Upper lobe of left lung (tissue), 6 donors: Measurements from ENCODE around the gene ANAPC16. TPM values are rescaled to one million over a fixed set of nuclear protein-coding genes. Genes with fewer than 3 reads are reported as not detected.
"Not testable (repeated sequence)": the region's sequence is repeated elsewhere in the genome, so short reads cannot be mapped to it uniquely, and the experiment has no call there.

Experiments
- ATAC-seq, 2 donors: fragments of 200-7000 bp; cut with Tn5 transposase; one replicate each; pipeline ENCODE4 v1.9.1; 2022; ENCODE audit warnings: mild to moderate bottlenecking in 2 of 2, moderate library complexity in 2 of 2; ENCODE audit not compliant: low FRiP score in 2 of 2
- DNase-seq, 2 donors: peaks; one replicate each; pipeline ENCODE4 v3.0.0-alpha.2; 2019 to 2020
- H3K27ac ChIP-seq, 4 donors: fragments of 200-600 bp; sonication (generic); one replicate each; pipeline ENCODE4 v1.5.1; 2016 to 2019
- H3K27me3 ChIP-seq, 4 donors: fragments of 200-600 bp; sonication (generic); one replicate each; pipeline ENCODE4 v1.5.1; 2017 to 2019
- H3K36me3 ChIP-seq, 4 donors: fragments of 200-600 bp; sonication (generic); one replicate each; pipeline ENCODE4 v1.5.1; 2016 to 2019
- H3K4me1 ChIP-seq, 4 donors: fragments of 200-600 bp; sonication (generic); one replicate each; pipeline ENCODE4 v1.5.1; 2018 to 2019
- H3K4me3 ChIP-seq, 4 donors: fragments of 200-600 bp; sonication (generic); one replicate each; pipeline ENCODE4 v1.5.1; 2017 to 2019; ENCODE audit warnings: mild to moderate bottlenecking in 2 of 4, moderate library complexity in 1 of 4
- H3K9me3 ChIP-seq, 4 donors: fragments of 200-600 bp; sonication (generic); one replicate each; pipeline ENCODE4 v1.5.1; 2018 to 2019
- CTCF ChIP-seq, 6 experiments: fragments of 450-650 bp in 4 of 6; fragments of 200-600 bp in 2 of 6; sonication (generic) in 2 of 6; IDR thresholded peaks; one replicate each; pipeline ENCODE4 v1.5.1; 2016 to 2019; ENCODE audit warnings: antibody characterized with exemption in 6 of 6
- EP300 ChIP-seq, 4 donors: sonication (generic); formaldehyde crosslinking; IDR thresholded peaks; one replicate each; pipeline ENCODE4 v1.5.1; 2017; ENCODE audit warnings: antibody characterized with exemption in 4 of 4, control low read depth in 2 of 4
- POLR2A ChIP-seq, 4 donors: fragments of 450-650 bp; IDR thresholded peaks; one replicate each; pipeline ENCODE4 v1.5.1; 2016 to 2017; ENCODE audit warnings: antibody characterized with exemption in 4 of 4, mild to moderate bottlenecking in 2 of 4
- POLR2AphosphoS5 ChIP-seq, 2 donors: sonication (generic); formaldehyde crosslinking; IDR thresholded peaks; one replicate each; pipeline ENCODE4 v1.5.1; 2017; ENCODE audit warnings: antibody characterized with exemption in 2 of 2
- WGBS, 2 donors: methylation state at CpG; one replicate each; pipeline ENCODE4 v1.1.5; 2017 to 2018; 5-methylcytosine and 5-hydroxymethylcytosine counted together
- total RNA-seq, 6 donors: library from RNA; depleted of rRNA in 4 of 6; stranded (reverse); fragments of >200 nt in 4 of 6; gene quantifications; one replicate each; pipeline versions ENCODE4 v1.1.0 to v1.2.1, GENCODE V29; 2016 to 2021
- donor health status: DM: no; HTN: no; CAD: no; lungs with moderate emphysema.
- donor health status: DM: no; HTN: yes; CAD: no; lungs with severe emphysema.

ANAPC16 gene
- total RNA-seq, 6 donors from 2014 or later, result 34.6 to 110 (median 92.6) TPM

- no peaks in the 10 kb centered on the region for H3K4me1 ChIP-seq
- H3K36me3 ChIP-seq, result peaks cover 0 to 77% (median 35%) of the 10 kb centered on the region in 4 donors
- no peaks in the 10 kb centered on the region for H3K9me3 ChIP-seq
- no peak for TF ChIP-seq POLR2A (IDR thresholded peaks at IDR 0.05)
- no peak for TF ChIP-seq POLR2AphosphoS5 (IDR thresholded peaks at IDR 0.05)
- no peak for TF ChIP-seq EP300 (IDR thresholded peaks at IDR 0.05)
- TF ChIP-seq CTCF (IDR thresholded peaks at IDR 0.05), result no peak
- DNase-seq (no peak), ATAC-seq (no peak)
- no peak overlapping the region for H3K27ac ChIP-seq
- no peak overlapping the region for H3K4me3 ChIP-seq
- WGBS, 2 donors, result 92 to 93% methylated on average over 3 of the region's 3 CpGs
- no peaks in the 10 kb centered on the region for H3K27me3 ChIP-seq
Measured at GRCh38 chr10:72200883-72201282, 14.9 kb upstream of the ANAPC16 start.

GRCh38 chr10:72201293-72201692 lies 14.5 kb upstream of the ANAPC16 start:
- Histone ChIP-seq H3K27ac (no peak overlapping the region), H3K36me3 (peaks cover 0 to 77% (median 32%) of the 10 kb centered on the region in 4 donors), H3K9me3 (no peaks in the 10 kb centered on the region), H3K27me3 (no peaks in the 10 kb centered on the region), H3K4me1 (no peaks in the 10 kb centered on the region), H3K4me3 (no peak overlapping the region)
- no peak for ATAC-seq
- WGBS, 2 donors, result 84 to 90% methylated on average over 5 of the region's 5 CpGs
- TF ChIP-seq POLR2A (IDR thresholded peaks at IDR 0.05) (no peak), CTCF (IDR thresholded peaks at IDR 0.05) (no peak), EP300 (IDR thresholded peaks at IDR 0.05) (no peak)
- DNase-seq, result no peak

GRCh38 chr10:72204296-72204695 lies 11.5 kb upstream of the ANAPC16 start:
- peaks cover 5 to 93% (median 37%) of the 10 kb centered on the region in 4 donors for H3K36me3 ChIP-seq
- 83 to 89% methylated on average over 9 of the region's 9 CpGs for WGBS, 2 donors
- H3K4me1 ChIP-seq, result no peaks in the 10 kb centered on the region
- DNase-seq (no peak), ATAC-seq (no peak)
- no peaks in the 10 kb centered on the region for H3K27me3 ChIP-seq
- H3K4me3 ChIP-seq, result no peak overlapping the region
- TF ChIP-seq EP300 (IDR thresholded peaks at IDR 0.05) (no peak), POLR2A (IDR thresholded peaks at IDR 0.05) (no peak), POLR2AphosphoS5 (IDR thresholded peaks at IDR 0.05) (no peak), CTCF (IDR thresholded peaks at IDR 0.05) (no peak)
- no peaks in the 10 kb centered on the region for H3K9me3 ChIP-seq
- no peak overlapping the region for H3K27ac ChIP-seq

- Histone ChIP-seq H3K27me3 (no peaks in the 10 kb centered on the region), H3K4me3 (no peak overlapping the region), H3K9me3 (no peaks in the 10 kb centered on the region), H3K27ac (no peak overlapping the region), H3K4me1 (no peaks in the 10 kb centered on the region), H3K36me3 (peaks cover 5 to 95% (median 40%) of the 10 kb centered on the region in 4 donors)
- TF ChIP-seq EP300 (IDR thresholded peaks at IDR 0.05) (no peak), CTCF (IDR thresholded peaks at IDR 0.05) (no peak), POLR2AphosphoS5 (IDR thresholded peaks at IDR 0.05) (no peak), POLR2A (IDR thresholded peaks at IDR 0.05) (no peak)
- DNase-seq (no peak), ATAC-seq (no peak)
- WGBS, 2 donors, result 90 to 100% methylated on average over 1 of the region's 1 CpG
Measured at GRCh38 chr10:72204724-72205123, 11.1 kb upstream of the ANAPC16 start.

- H3K36me3 ChIP-seq, result peaks cover 13 to 97% (median 44%) of the 10 kb centered on the region in 4 donors
- no peak overlapping the region for H3K27ac ChIP-seq
- H3K9me3 ChIP-seq, result no peaks in the 10 kb centered on the region
- ATAC-seq (no peak), DNase-seq (no peak)
- H3K4me1 ChIP-seq, result no peaks in the 10 kb centered on the region
- H3K27me3 ChIP-seq, result no peaks in the 10 kb centered on the region
- TF ChIP-seq POLR2AphosphoS5 (IDR thresholded peaks at IDR 0.05) (no peak), EP300 (IDR thresholded peaks at IDR 0.05) (no peak), CTCF (IDR thresholded peaks at IDR 0.05) (no peak), POLR2A (IDR thresholded peaks at IDR 0.05) (no peak)
- 89 to 90% methylated on average over 7 of the region's 7 CpGs for WGBS, 2 donors
- no peak overlapping the region for H3K4me3 ChIP-seq
Measured at GRCh38 chr10:72206511-72207229, 9.1 kb upstream of the ANAPC16 start.

GRCh38 chr10:72208526-72208925 lies 7.3 kb upstream of the ANAPC16 start:
- H3K27ac ChIP-seq, H3K9me3 ChIP-seq, H3K27me3 ChIP-seq, H3K4me3 ChIP-seq, DNase-seq, H3K4me1 ChIP-seq, ATAC-seq: not testable (repeated sequence)
- peaks cover 13 to 91% (median 37%) of the 10 kb centered on the region in 4 donors for H3K36me3 ChIP-seq
- 65 to 73% methylated on average over 2 of the region's 2 CpGs for WGBS, 2 donors

- peaks cover 13 to 66% (median 34%) of the 10 kb centered on the region in 4 donors for H3K36me3 ChIP-seq
- H3K9me3 ChIP-seq, H3K4me3 ChIP-seq, DNase-seq, ATAC-seq, H3K27ac ChIP-seq, H3K27me3 ChIP-seq: not testable (repeated sequence)
- WGBS, 2 donors, result 95 to 98% methylated on average over 11 of the region's 11 CpGs
- peaks cover 7 to 16% (median 12%) of the 10 kb centered on the region in 4 donors for H3K4me1 ChIP-seq
Measured at GRCh38 chr10:72211381-72211780, 4.4 kb upstream of the ANAPC16 start.
